Neural cell (in vitro differentiated cells): Measurements from ENCODE around the gene C2orf72.

Experiments used
- CTCF ChIP-seq: fragments of 450-650 bp; IDR thresholded peaks from 2 replicates; pipeline ENCODE4 v1.5.1; 2014; ENCODE audit warnings: antibody characterized with exemption, mild to moderate bottlenecking, moderate library complexity; ENCODE audit not compliant: poor library complexity, severe bottlenecking
- EZH2 ChIP-seq: fragments of 200-600, 300-800 bp; shearing (Covaris generic), sonication (generic); IDR thresholded peaks from 2 replicates; pipeline ENCODE4 v1.6.1; 2014; ENCODE audit warnings: antibody characterized with exemption, low read length, borderline replicate concordance, mild to moderate bottlenecking; ENCODE audit not compliant: insufficient read depth, poor library complexity, severe bottlenecking
- RAD21 ChIP-seq: fragments of 450-650 bp; conservative IDR thresholded peaks from 2 replicates; pipeline ENCODE4 v1.6.1; 2014; ENCODE audit warnings: antibody characterized with exemption, mild to moderate bottlenecking, moderate library complexity
- SMC3 ChIP-seq: fragments of 450-650 bp; conservative IDR thresholded peaks from 2 replicates; pipeline ENCODE4 v1.6.1; 2014; ENCODE audit warnings: antibody characterized with exemption, mild to moderate bottlenecking, moderate library complexity; ENCODE audit not compliant: poor library complexity

GRCh38 chr2:231037202-231037730, at the start of gene C2orf72:
- TF ChIP-seq CTCF (no peak), EZH2 (no peak), RAD21 (no peak), SMC3 (no peak)
